GM12801 (cell line): ENCODE measurements around the gene IL17REL.

Experiments used
- CTCF ChIP-seq: IDR thresholded peaks from one replicate; pipeline ENCODE4 v1.5.1; 2011; ENCODE audit warnings: control low read depth; ENCODE audit not compliant: insufficient read length; ENCODE audit errors: extremely low read depth

The IL17REL gene

GRCh38 chr22:50015451-50016307, 3.1 kb upstream of the IL17REL start:
- no peak for TF ChIP-seq CTCF

- no peak for TF ChIP-seq CTCF
These were observed 2.3 kb upstream of the IL17REL start for GRCh38 chr22:50014655-50015401.

- no peak for TF ChIP-seq CTCF
These were observed 1.5 kb upstream of the IL17REL start for GRCh38 chr22:50014053-50014501.

- no peak for TF ChIP-seq CTCF
These were observed 936 bp downstream of the IL17REL start for GRCh38 chr22:50011447-50012210.

GRCh38 chr22:50010676-50011446, 1.7 kb downstream of the IL17REL start:
- no peak for TF ChIP-seq CTCF

GRCh38 chr22:50009765-50010675, 2.5 kb downstream of the IL17REL start:
- no peak for TF ChIP-seq CTCF
